IMR-90 (cell line): Measurements from ENCODE around the gene WASHC4. TPM values are rescaled to one million over a fixed set of nuclear protein-coding genes. Genes with fewer than 3 reads are reported as not detected.

ENCODE experiments used
- ATAC-seq: fragments of 200-7000 bp; cut with Tn5 transposase; 2 replicates; pipeline ENCODE4 v1.9.1; 2020; ENCODE audit warnings: low read depth, mild to moderate bottlenecking, moderate library complexity
- BruUV-seq: library from RNA; stranded (reverse); fragments of 400-500 nt; replicated peaks from 2 replicates; lab custom pipeline; 2021; lab: Mats Ljungman, UMichigan
- CTCF ChIA-PET: fragments of 300-600 bp; formaldehyde crosslinking; extraction: SDS; loops from one replicate; lab custom pipeline; 2021; ENCODE audit warnings: antibody characterized with exemption; lab: Yijun Ruan, JAX
- POLR2A ChIA-PET: fragments of 300-600 bp; sonication (Branson Sonifier 250); formaldehyde crosslinking; loops from one replicate; lab custom pipeline; 2022; ENCODE audit warnings: antibody characterized with exemption; ENCODE audit not compliant: unreplicated experiment; lab: Charles Lee
- DNase-seq: peaks from one replicate; pipeline ENCODE4 v3.0.0; 2013
- H2AFZ ChIP-seq: replicated peaks from 2 replicates; pipeline ENCODE3; 2013; ENCODE audit warnings: low read length, mild to moderate bottlenecking; ENCODE audit not compliant: poor library complexity
- H2AK5ac ChIP-seq: 2 replicates; pipeline ENCODE4 v1.6.1; 2013; ENCODE audit warnings: low read depth, low read length, inconsistent platforms
- H2AK9ac ChIP-seq: replicated peaks from 2 replicates; pipeline ENCODE3; 2013; ENCODE audit warnings: mild to moderate bottlenecking, low read depth, low read length, moderate library complexity; ENCODE audit not compliant: poor library complexity
- H2BK120ac ChIP-seq: 2 replicates; pipeline ENCODE4 v1.6.1; 2013; ENCODE audit warnings: low read depth, low read length, inconsistent platforms
- H2BK15ac ChIP-seq: 3 replicates; pipeline ENCODE4 v1.6.1; 2013; ENCODE audit warnings: low read depth, low read length, inconsistent platforms
- H2BK20ac ChIP-seq: 2 replicates; pipeline ENCODE4 v1.6.1; 2013; ENCODE audit warnings: low read depth, mild to moderate bottlenecking, inconsistent platforms, low read length, moderate library complexity
- H2BK5ac ChIP-seq: 2 replicates; pipeline ENCODE4 v1.6.1; 2013; ENCODE audit warnings: mild to moderate bottlenecking, low read depth, low read length, inconsistent platforms; ENCODE audit not compliant: poor library complexity, severe bottlenecking
- H3K14ac ChIP-seq: replicated peaks from 2 replicates; pipeline ENCODE4 v1.6.1; 2013; ENCODE audit warnings: low read depth, low read length, inconsistent platforms
- H3K18ac ChIP-seq: 2 replicates; pipeline ENCODE4 v1.6.1; 2013; ENCODE audit warnings: low read depth, low read length, control low read depth
- H3K23ac ChIP-seq: 2 replicates; pipeline ENCODE4 v1.6.1; 2013; ENCODE audit warnings: low read depth, low read length, inconsistent platforms
- H3K27ac ChIP-seq: 2 replicates; pipeline ENCODE4 v1.5.1; 2013; ENCODE audit warnings: mild to moderate bottlenecking, control low read depth, low read length; ENCODE audit not compliant: insufficient read depth
- H3K27me3 ChIP-seq: 2 replicates; pipeline ENCODE4 v1.6.1; 2013; ENCODE audit warnings: low read length; ENCODE audit not compliant: control insufficient read depth, insufficient read depth
- H3K36me3 ChIP-seq: 2 replicates; pipeline ENCODE4 v1.6.1; 2013; ENCODE audit warnings: low read length, mixed read lengths; ENCODE audit not compliant: control insufficient read depth, insufficient read depth
- H3K4ac ChIP-seq: 2 replicates; pipeline ENCODE4 v1.6.1; 2013; ENCODE audit warnings: low read depth, low read length, inconsistent platforms
- H3K4me1 ChIP-seq: 2 replicates; pipeline ENCODE4 v1.6.1; 2013; ENCODE audit warnings: low read length, mixed read lengths; ENCODE audit not compliant: control insufficient read depth, insufficient read depth
- H3K4me2 ChIP-seq: 2 replicates; pipeline ENCODE4 v1.6.1; 2013; ENCODE audit warnings: low read depth, mild to moderate bottlenecking, control low read depth, low read length, moderate library complexity
- H3K4me3 ChIP-seq: 2 replicates; pipeline ENCODE4 v1.5.1; 2013; ENCODE audit warnings: low read depth, mild to moderate bottlenecking, control low read depth, low read length, moderate library complexity; ENCODE audit not compliant: insufficient read depth
- H3K56ac ChIP-seq: 2 replicates; pipeline ENCODE4 v1.6.1; 2013; ENCODE audit warnings: low read length, inconsistent platforms; ENCODE audit not compliant: insufficient read depth; ENCODE audit errors: extremely low read depth
- H3K79me1 ChIP-seq, 2 experiments: 2 replicates each; pipeline ENCODE4 v1.6.1; 2013; ENCODE audit warnings: low read length in 2 of 2, inconsistent platforms in 1 of 2, low read depth in 1 of 2
- H3K9ac ChIP-seq: 2 replicates; pipeline ENCODE4 v1.6.1; 2013; ENCODE audit warnings: low read depth, low read length, control low read depth
- H3K9me1 ChIP-seq: 2 replicates; pipeline ENCODE4 v1.6.1; 2013; ENCODE audit warnings: low read length, inconsistent platforms; ENCODE audit not compliant: insufficient read depth
- H3K9me3 ChIP-seq: 2 replicates; pipeline ENCODE4 v1.6.1; 2013; ENCODE audit warnings: low read length; ENCODE audit not compliant: control insufficient read depth, insufficient read depth
- H4K20me1 ChIP-seq: 2 replicates; pipeline ENCODE4 v1.6.1; 2013; ENCODE audit warnings: low read length, inconsistent platforms; ENCODE audit not compliant: insufficient read depth
- H4K5ac ChIP-seq: 2 replicates; pipeline ENCODE4 v1.6.1; 2013; ENCODE audit warnings: mild to moderate bottlenecking, low read depth, low read length, control low read depth
- H4K8ac ChIP-seq, 2 experiments: 2 replicates each; pipeline ENCODE4 v1.6.1; 2013; ENCODE audit warnings: low read depth in 2 of 2, low read length in 2 of 2, control low read depth in 1 of 2, inconsistent platforms in 1 of 2
- H4K91ac ChIP-seq: 2 replicates; pipeline ENCODE4 v1.6.1; 2013; ENCODE audit warnings: low read depth, low read length, inconsistent platforms; ENCODE audit not compliant: insufficient read depth
- BHLHE40 ChIP-seq: fragments of 150-350 bp; IDR thresholded peaks from 2 replicates; pipeline ENCODE4 v1.6.1; 2016; ENCODE audit warnings: mild to moderate bottlenecking, low read depth, low read length
- CHD1 ChIP-seq: IDR thresholded peaks from 2 replicates; pipeline ENCODE4 v1.6.1; 2012; ENCODE audit warnings: low read depth, low read length, improper control_type of control experiment
- ELK1 ChIP-seq: fragments of 150-350 bp; IDR thresholded peaks from 2 replicates; pipeline ENCODE4 v1.6.1; 2016; ENCODE audit warnings: low read depth, mild to moderate bottlenecking, low read length, moderate library complexity, borderline replicate concordance
- FOS ChIP-seq: fragments of 150-350 bp; IDR thresholded peaks from 2 replicates; pipeline ENCODE4 v1.6.1; 2016; ENCODE audit warnings: low read depth, low read length
- MAFK ChIP-seq: IDR thresholded peaks from 2 replicates; pipeline ENCODE4 v1.6.1; 2012; ENCODE audit warnings: low read depth, low read length, improper control_type of control experiment
- NFE2L2 ChIP-seq: fragments of 150-350 bp; IDR thresholded peaks from 2 replicates; pipeline ENCODE4 v1.6.1; 2016; ENCODE audit warnings: low read depth, mild to moderate bottlenecking, low read length
- POLR2A ChIP-seq: IDR thresholded peaks from 2 replicates; pipeline ENCODE4 v1.6.1; 2012; ENCODE audit warnings: mild to moderate bottlenecking, low read depth, low read length
- RAD21 ChIP-seq: IDR thresholded peaks from 2 replicates; pipeline ENCODE4 v1.6.1; 2012; ENCODE audit warnings: low read length, improper control_type of control experiment
- RCOR1 ChIP-seq: IDR thresholded peaks from 2 replicates; pipeline ENCODE4 v1.6.1; 2012; ENCODE audit warnings: mild to moderate bottlenecking, low read length, improper control_type of control experiment; ENCODE audit not compliant: insufficient replicate concordance
- RFX5 ChIP-seq: IDR thresholded peaks from 2 replicates; pipeline ENCODE4 v1.8.0; 2012; ENCODE audit warnings: low read depth, mild to moderate bottlenecking, low read length, moderate library complexity
- SMC3 ChIP-seq: fragments of 150-350 bp; IDR thresholded peaks from 2 replicates; pipeline ENCODE4 v1.6.1; 2016; ENCODE audit warnings: low read depth, mild to moderate bottlenecking, antibody characterized with exemption, low read length, moderate library complexity
- WGBS, 2 experiments: methylation state at CpG; one replicate each; pipeline versions ENCODE4 v1.1.5 to v1.1.7; 2013; ENCODE audit warnings: missing lambda C conversion rate in 2 of 2; ENCODE audit not compliant: insufficient read length in 1 of 2; ENCODE audit errors: extremely low coverage in 2 of 2; 5-methylcytosine and 5-hydroxymethylcytosine counted together
- dilution Hi-C: fragments of 300-500 bp; cut with HindIII; formaldehyde crosslinking; loops from one replicate; pipeline ENCODE4 v1.14.3; 2018; ENCODE audit warnings: low sequenced_read_pairs; ENCODE audit not compliant: unreplicated experiment
- in situ Hi-C: fragments of 300-500 bp; cut with MboI; formaldehyde crosslinking; loops from 3 replicates; pipeline ENCODE4 v1.14.3; 2019; ENCODE audit warnings: low sequenced_read_pairs, inconsistent platforms, mixed read lengths
- intact Hi-C: fragments of 100-400 bp; cut with micrococcal nuclease; formaldehyde crosslinking; loops from 2 replicates; pipeline ENCODE4 v1.10.0; 2022
- polyA plus RNA-seq, 3 experiments: library from polyadenylated mRNA; depleted of rRNA; stranded (reverse); fragments of >200 nt; gene quantifications; 2 replicates each; pipeline ENCODE4 v1.2.3, GENCODE V29; 2012; ENCODE audit warnings: low replicate concordance in 1 of 3
- total RNA-seq: library from RNA; depleted of rRNA; stranded (reverse); fragments of >200 nt; gene quantifications from 2 replicates; pipeline ENCODE4 v1.2.3, GENCODE V29; 2012

WASHC4 gene
- total and polyA plus RNA-seq, 2 of the 4 experiments (the other 2 are of a cell fraction), result 16.4 to 47.0 TPM

GRCh38 chr12:105162174-105162573 is 54.6 kb downstream of the WASHC4 start:
- Histone ChIP-seq H2BK5ac (no peak overlapping the region), H3K23ac (no peak overlapping the region), H3K18ac (no peak overlapping the region), H3K9me1 (peaks cover 2% of the 10 kb centered on the region; the same call in 1 of the 2 replicates), H2BK20ac (no peak overlapping the region), H3K36me3 (peaks cover 38% of the 10 kb centered on the region), H4K91ac (no peak overlapping the region), H3K14ac (no peak overlapping the region), H3K9ac (no peak overlapping the region), H3K27me3 (no peaks in the 10 kb centered on the region), H2BK120ac (no peak overlapping the region), H3K79me1 (peaks cover 0 to 12% of the 10 kb centered on the region in 2 experiments; a peak in 1 of 4 replicates), H3K9me3 (no peaks in the 10 kb centered on the region), H3K4me2 (no peak overlapping the region), H3K4ac (no peak overlapping the region), H3K4me1 (peaks cover 4% of the 10 kb centered on the region), H2AFZ (no peak overlapping the region), H2AK9ac (no peak overlapping the region), H3K56ac (no peak overlapping the region), H4K8ac (no peak overlapping the region), H3K4me3 (no peak overlapping the region), H4K20me1 (no peaks in the 10 kb centered on the region; the same call in 1 of the 2 replicates), H2AK5ac (no peak overlapping the region), H2BK15ac (no peak overlapping the region), H4K5ac (no peak overlapping the region), H3K27ac (no peak overlapping the region)
- no TSS peak for BruUV-seq
- TF ChIP-seq ELK1 (no peak), RCOR1 (no peak), NFE2L2 (no peak), SMC3 (no peak), CHD1 (no peak), BHLHE40 (no peak), FOS (no peak), MAFK (no peak), POLR2A (no peak), RAD21 (no peak), RFX5 (no peak)
- in situ Hi-C loops (no loop called here), dilution Hi-C loops (no loop called here), intact Hi-C loops (loop anchor here (5.0 kb wide), 1 partner anchor 35 kb away; no protein-coding TSS in a partner anchor)
- ATAC-seq, result no peak
- whole genome bisulfite sequencing, 2 experiments, result 100% methylated on average over 1 of the region's 3 CpGs; no CpG with 5 or more reads in 1 of the 2 experiments
- ChIA-PET CTCF (no interaction called here), POLR2A (no interaction called here)
- no peak for DNase-seq
